ENCODE results near the gene ZHX3.

Gene ZHX3

DNA sequence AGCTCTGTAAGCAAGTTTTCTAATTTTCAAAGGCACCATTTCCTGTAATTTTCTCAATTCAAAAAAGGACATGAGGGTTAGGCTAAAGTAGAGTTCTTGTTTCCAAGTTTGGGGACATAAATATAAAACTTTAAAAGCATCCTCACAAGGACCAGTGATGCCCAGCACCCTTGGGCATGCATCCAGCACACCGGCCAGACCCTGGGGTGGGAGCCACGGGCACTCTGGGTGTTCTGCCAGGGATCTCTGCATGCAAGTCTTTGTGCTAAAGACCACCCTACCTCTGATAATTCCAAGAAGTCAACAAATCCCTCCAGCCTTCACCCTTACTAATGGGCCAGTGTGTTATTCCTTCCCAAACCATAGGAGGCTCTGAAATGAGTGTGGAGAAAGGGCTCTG is 133.7 kb downstream of the ZHX3 start:
- no peak for DNase-seq (ENCODE audit: low read depth)
- TF ChIP-seq, protein P1, sequence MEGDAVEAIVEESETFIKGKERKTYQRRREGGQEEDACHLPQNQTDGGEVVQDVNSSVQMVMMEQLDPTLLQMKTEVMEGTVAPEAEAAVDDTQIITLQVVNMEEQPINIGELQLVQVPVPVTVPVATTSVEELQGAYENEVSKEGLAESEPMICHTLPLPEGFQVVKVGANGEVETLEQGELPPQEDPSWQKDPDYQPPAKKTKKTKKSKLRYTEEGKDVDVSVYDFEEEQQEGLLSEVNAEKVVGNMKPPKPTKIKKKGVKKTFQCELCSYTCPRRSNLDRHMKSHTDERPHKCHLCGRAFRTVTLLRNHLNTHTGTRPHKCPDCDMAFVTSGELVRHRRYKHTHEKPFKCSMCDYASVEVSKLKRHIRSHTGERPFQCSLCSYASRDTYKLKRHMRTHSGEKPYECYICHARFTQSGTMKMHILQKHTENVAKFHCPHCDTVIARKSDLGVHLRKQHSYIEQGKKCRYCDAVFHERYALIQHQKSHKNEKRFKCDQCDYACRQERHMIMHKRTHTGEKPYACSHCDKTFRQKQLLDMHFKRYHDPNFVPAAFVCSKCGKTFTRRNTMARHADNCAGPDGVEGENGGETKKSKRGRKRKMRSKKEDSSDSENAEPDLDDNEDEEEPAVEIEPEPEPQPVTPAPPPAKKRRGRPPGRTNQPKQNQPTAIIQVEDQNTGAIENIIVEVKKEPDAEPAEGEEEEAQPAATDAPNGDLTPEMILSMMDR (IDR thresholded peaks at IDR 0.05; ENCODE audit: control insufficient read depth, insufficient read depth, low read depth, low read length, missing control alignments): no peak
- no peak overlapping the region for H3K4me3 ChIP-seq (ENCODE audit: control insufficient read depth, low read depth, low read length)

DNA sequence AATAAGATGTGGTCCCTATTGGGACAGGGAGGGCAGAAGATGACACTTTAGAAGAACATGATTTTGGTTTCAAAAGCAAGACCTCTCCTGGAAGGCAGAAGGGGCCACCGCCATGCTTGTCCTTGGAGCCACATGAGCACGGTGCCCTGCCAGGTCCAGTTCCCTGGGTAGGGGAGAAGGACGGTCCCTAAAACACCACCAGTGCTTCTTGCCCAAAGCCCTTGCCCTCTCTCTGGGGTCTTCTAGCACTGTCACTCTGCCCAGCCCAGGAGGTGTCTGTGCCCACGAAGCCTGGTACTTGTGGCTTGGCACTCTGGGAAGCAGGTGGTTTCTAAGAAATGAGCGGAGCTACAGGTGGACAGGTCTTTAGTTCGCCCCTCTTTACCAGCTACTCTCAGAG is 134.1 kb downstream of the ZHX3 start:
- no peak for DNase-seq (ENCODE audit: low read depth)
- TF ChIP-seq, protein P1 (IDR thresholded peaks at IDR 0.05; ENCODE audit: control insufficient read depth, insufficient read depth, low read depth, low read length, missing control alignments): no peak
- H3K4me3 ChIP-seq (ENCODE audit: control insufficient read depth, low read depth, low read length): no peak overlapping the region

DNA sequence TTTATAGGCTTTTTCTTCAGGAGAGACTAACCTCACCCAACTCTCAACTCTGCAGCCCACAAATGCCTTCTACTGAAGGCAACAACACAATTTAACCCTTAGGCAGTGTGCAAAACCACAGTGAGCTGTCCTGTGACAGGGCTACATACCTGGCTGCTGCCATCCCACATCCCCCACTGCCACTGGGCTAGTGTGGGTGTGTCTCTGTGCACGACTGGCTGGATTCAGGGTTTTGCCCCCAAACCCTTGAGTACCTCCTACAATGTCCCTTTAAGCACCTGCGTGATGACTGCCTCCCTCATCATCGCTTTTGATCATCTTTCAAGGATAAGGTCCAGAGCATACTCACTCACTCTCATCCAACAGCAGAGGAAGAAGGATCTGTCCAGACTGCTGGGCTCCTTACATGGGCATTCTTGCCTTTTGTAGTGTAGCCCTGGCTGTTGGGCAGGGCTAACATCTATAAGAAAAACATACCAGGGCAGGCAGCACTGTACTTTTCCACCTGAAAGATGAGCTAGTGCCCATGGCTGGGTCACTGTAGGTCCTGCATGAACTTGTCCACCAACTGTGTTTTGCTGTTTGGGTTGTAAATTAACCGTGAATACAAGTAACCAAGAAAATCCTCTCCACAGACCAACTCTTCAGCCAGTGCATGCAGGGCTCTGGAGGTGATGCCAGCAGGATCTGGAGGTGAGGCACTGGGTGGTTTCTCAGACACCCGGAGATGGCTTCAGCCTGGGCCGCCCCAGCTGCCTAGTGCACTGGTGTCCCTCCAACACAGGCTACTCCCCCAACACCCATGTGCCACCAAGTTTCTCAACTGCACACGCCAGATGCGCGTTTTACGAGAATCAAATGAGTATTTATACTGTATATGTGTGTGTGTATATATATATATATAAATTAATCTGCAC is 135.0 kb downstream of the ZHX3 start:
- no peak overlapping the region for H3K4me3 ChIP-seq (ENCODE audit: control insufficient read depth, low read depth, low read length)
- no peak for DNase-seq (ENCODE audit: low read depth)

DNA sequence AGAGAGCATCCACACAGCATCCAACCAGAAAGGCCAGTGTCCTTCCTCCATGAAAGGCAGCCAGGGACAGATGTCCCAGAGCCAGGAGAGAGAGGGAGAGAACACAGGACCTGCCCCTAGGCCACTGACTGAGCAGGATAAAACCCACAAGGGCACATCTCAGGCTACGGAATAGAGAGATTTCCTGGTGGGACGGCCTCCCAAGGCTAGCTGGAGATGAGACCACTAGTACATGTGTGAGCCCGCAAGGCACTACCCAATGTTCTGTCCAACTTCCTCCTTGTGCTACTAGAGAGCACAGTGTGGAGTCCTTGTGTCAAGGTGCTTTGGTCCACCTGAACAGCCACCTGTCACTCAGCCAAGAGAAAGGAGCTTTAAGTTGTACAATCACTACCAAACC is 136.0 kb downstream of the ZHX3 start:
- TF ChIP-seq, protein P1 (IDR thresholded peaks at IDR 0.05; ENCODE audit: control insufficient read depth, insufficient read depth, low read depth, low read length, missing control alignments): no peak
- no peak overlapping the region for H3K4me3 ChIP-seq (ENCODE audit: control insufficient read depth, low read depth, low read length)
- DNase-seq (ENCODE audit: low read depth): no peak

More for the DNA sequence above, 135.0 kb downstream of the ZHX3 start:
- TF ChIP-seq, protein P1 (IDR thresholded peaks at IDR 0.05; ENCODE audit: control insufficient read depth, insufficient read depth, low read depth, low read length, missing control alignments): no peak

DNA sequence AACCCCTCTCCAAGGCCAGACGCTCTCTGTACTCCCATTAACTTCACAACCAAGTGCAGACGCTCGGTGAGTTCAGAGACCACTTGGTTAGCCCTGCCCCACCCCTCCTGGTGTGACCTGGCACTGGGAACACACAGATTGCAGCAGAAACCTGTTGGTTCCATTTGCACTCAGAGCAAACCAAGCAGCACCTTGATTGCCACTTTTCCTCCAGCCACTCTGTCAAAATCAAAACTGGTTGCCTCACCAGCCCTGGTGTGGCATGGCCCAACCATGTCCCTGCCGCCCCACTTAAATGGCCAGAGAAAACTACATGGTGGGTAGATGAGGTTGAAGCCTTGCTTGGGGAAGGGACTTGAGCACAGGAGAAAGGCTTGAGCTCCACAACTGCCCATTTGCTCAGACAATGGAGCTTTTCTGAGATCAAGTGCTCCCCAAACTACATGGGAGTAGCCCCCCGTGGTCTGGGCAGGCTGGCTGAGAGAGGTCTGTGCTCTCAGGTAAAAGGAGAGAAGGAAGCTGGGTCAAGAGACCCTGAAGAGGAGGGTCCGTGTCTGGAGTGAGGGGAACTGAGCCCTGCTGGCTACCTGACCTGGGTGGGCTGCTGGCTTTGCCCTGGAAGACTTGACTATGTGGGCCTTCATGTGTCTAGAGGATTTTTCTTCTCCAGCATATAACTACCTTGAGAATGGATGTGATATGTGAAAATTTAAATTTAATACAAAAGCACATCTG is 136.8 kb downstream of the ZHX3 start:
- TF ChIP-seq, protein P1 (IDR thresholded peaks at IDR 0.05; ENCODE audit: control insufficient read depth, insufficient read depth, low read depth, low read length, missing control alignments): no peak
- H3K4me3 ChIP-seq (ENCODE audit: control insufficient read depth, low read depth, low read length): no peak overlapping the region
- no peak for DNase-seq (ENCODE audit: low read depth)

DNA sequence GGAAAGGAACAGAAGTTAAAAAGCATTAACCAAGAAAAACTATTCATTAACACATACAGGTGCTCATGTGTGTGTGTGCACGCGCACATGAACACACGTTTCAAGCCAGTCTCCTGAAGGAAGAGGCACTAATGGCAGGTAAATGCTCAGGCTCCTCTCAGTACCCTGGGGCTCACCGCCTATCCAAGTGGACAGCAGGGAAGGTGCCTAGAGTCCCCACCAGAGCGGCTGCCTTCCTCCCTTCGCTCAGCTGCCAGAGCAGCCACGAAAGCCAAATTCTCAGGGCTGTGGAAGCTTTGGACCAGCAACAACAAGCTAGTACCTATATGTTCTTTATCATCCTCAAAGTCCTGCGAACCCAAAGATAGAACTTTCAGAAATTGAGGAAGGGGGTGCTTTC is 137.6 kb downstream of the ZHX3 start:
- no peak overlapping the region for H3K4me3 ChIP-seq (ENCODE audit: control insufficient read depth, low read depth, low read length)
- TF ChIP-seq, protein P1 (IDR thresholded peaks at IDR 0.05; ENCODE audit: control insufficient read depth, insufficient read depth, low read depth, low read length, missing control alignments): no peak
- no peak for DNase-seq (ENCODE audit: low read depth)

Data from AG09309 (cell line).